Gastroesophageal sphincter (tissue), 3 donors: Measurements from ENCODE around the gene PCDHGA11.

Experiments used
- POLR2A ChIP-seq, 2 donors: fragments of 450-650 bp; IDR thresholded peaks; one replicate each; pipeline ENCODE4 v1.6.1; 2017; ENCODE audit warnings: antibody characterized with exemption in 2 of 2, mild to moderate bottlenecking in 2 of 2, moderate library complexity in 1 of 2
- TF ChIP-seq, protein P1 (sequence below), 4 experiments: fragments of 200-600 bp in 2 of 4; fragments of 450-650 bp in 2 of 4; sonication (generic) in 1 of 4; IDR thresholded peaks; one replicate each; pipeline ENCODE4 v1.5.1; 2017 to 2019; ENCODE audit warnings: antibody characterized with exemption in 4 of 4, mild to moderate bottlenecking in 2 of 4, moderate library complexity in 2 of 4

DNA sequence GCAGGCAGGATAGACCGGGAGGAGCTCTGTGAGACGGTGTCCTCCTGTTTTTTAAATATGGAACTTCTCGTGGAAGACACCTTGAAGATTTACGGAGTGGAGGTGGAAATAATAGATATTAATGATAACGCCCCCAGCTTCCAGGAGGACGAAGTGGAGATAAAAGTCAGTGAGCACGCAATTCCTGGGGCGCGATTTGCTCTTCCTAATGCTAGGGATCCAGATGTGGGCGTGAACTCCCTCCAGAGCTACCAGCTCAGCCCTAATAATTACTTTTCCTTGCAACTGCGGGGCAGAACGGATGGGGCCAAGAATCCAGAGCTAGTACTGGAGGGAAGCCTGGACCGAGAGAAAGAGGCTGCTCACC lies 621 bp downstream of the PCDHGA11 start:
- TF ChIP-seq POLR2A (IDR thresholded peaks at IDR 0.05) = no peak
- TF ChIP-seq, protein P1, sequence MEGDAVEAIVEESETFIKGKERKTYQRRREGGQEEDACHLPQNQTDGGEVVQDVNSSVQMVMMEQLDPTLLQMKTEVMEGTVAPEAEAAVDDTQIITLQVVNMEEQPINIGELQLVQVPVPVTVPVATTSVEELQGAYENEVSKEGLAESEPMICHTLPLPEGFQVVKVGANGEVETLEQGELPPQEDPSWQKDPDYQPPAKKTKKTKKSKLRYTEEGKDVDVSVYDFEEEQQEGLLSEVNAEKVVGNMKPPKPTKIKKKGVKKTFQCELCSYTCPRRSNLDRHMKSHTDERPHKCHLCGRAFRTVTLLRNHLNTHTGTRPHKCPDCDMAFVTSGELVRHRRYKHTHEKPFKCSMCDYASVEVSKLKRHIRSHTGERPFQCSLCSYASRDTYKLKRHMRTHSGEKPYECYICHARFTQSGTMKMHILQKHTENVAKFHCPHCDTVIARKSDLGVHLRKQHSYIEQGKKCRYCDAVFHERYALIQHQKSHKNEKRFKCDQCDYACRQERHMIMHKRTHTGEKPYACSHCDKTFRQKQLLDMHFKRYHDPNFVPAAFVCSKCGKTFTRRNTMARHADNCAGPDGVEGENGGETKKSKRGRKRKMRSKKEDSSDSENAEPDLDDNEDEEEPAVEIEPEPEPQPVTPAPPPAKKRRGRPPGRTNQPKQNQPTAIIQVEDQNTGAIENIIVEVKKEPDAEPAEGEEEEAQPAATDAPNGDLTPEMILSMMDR (IDR thresholded peaks at IDR 0.05) = no peak
